NCI-H748 (cell line): Measurements from ENCODE around the gene PTN.
A peak's percentile ranks its signal among the peaks of the same experiment; 100 is the strongest.

Experiments used
- DNase-seq: peaks from one replicate; lab custom pipeline; 2025; ENCODE audit not compliant: unreplicated experiment; lab: John Stamatoyannopoulos, UW

The PTN gene

GRCh38 chr7:137181619-137182018, 161.9 kb downstream of the PTN start:
- DNase-seq, result peak; percentile 66
